ENCODE measurements around the gene UBL7.

GRCh38 chr15:74460298-74460697 is 662 bp downstream of the UBL7 start:
- no peak for TF ChIP-seq CTCF (IDR thresholded peaks at IDR 0.05)
- TF ChIP-seq POLR2A (IDR thresholded peaks at IDR 0.05) = no peak

Measured in testis (tissue), 2 donors.